H1 (cell line): Measurements from ENCODE around the gene SCAMP4. TPM values are rescaled to one million over a fixed set of nuclear protein-coding genes. Genes with fewer than 3 reads are reported as not detected.

Source experiments
- CTCF ChIA-PET: fragments of 300-600 bp; sonication (Branson Sonifier 250); formaldehyde crosslinking; loops from one replicate; lab custom pipeline; 2021; ENCODE audit not compliant: partially characterized antibody; lab: Charles Lee
- POLR2A ChIA-PET: fragments of 300-600 bp; sonication (Branson Sonifier 250); formaldehyde crosslinking; loops from one replicate; lab custom pipeline; 2021; ENCODE audit warnings: inconsistent platforms; ENCODE audit not compliant: partially characterized antibody; lab: Charles Lee
- DNase-seq, 2 experiments: peaks; one replicate each; pipeline versions ENCODE4 v3.0.0 to v3.0.0-alpha.2; 2010 to 2022; ENCODE audit warnings: low spot score in 2 of 2, low read depth in 1 of 2, mixed read lengths in 1 of 2
- FAIRE-seq: peaks from 2 replicates; lab custom pipeline; 2011; peaks lifted over from hg19 to GRCh38; lab: Jason Lieb, UNC
- H2AFZ ChIP-seq: 2 replicates; pipeline ENCODE4 v1.8.1; 2012; ENCODE audit warnings: low read length, inconsistent platforms
- H2AK5ac ChIP-seq: 2 replicates; pipeline ENCODE4 v1.6.1; 2013; ENCODE audit warnings: low read depth, low read length
- H2BK120ac ChIP-seq: replicated peaks from 2 replicates; pipeline ENCODE3; 2013; ENCODE audit warnings: low read depth, low read length, inconsistent platforms
- H2BK12ac ChIP-seq: 2 replicates; pipeline ENCODE4 v1.6.1; 2013; ENCODE audit warnings: low read depth, low read length
- H2BK15ac ChIP-seq: 2 replicates; pipeline ENCODE4 v1.6.1; 2013; ENCODE audit warnings: low read length
- H2BK20ac ChIP-seq: 2 replicates; pipeline ENCODE4 v1.6.1; 2013; ENCODE audit warnings: low read length
- H2BK5ac ChIP-seq: 2 replicates; pipeline ENCODE4 v1.6.1; 2013; ENCODE audit warnings: low read depth, low read length
- H3K14ac ChIP-seq: 2 replicates; pipeline ENCODE4 v1.6.1; 2013; ENCODE audit warnings: inconsistent platforms; ENCODE audit not compliant: insufficient read length
- H3K18ac ChIP-seq: 2 replicates; pipeline ENCODE4 v1.6.1; 2013; ENCODE audit warnings: low read length; ENCODE audit errors: extremely low read depth
- H3K23ac ChIP-seq: 2 replicates; pipeline ENCODE4 v1.6.1; 2013; ENCODE audit warnings: inconsistent platforms; ENCODE audit not compliant: insufficient read length
- H3K23me2 ChIP-seq: 2 replicates; pipeline ENCODE4 v1.6.1; 2013; ENCODE audit warnings: low read depth, low read length
- H3K27ac ChIP-seq: 2 replicates; pipeline ENCODE4 v1.6.1; 2011; ENCODE audit warnings: low read depth, low read length, inconsistent platforms
- H3K27me3 ChIP-seq, 4 experiments: replicated peaks in 1 of 4; 1 replicate in 1 of 4; 2 replicates in 3 of 4; pipeline versions ENCODE4 v1.6.1 to v1.8.1; 2011 to 2013; ENCODE audit warnings: low read length in 3 of 4, mild to moderate bottlenecking in 3 of 4, inconsistent platforms in 2 of 4, mixed read lengths in 2 of 4, moderate library complexity in 1 of 4; ENCODE audit not compliant: control insufficient read depth in 3 of 4, insufficient read depth in 3 of 4; ENCODE audit errors: extremely low read depth in 1 of 4
- H3K36me3 ChIP-seq, 4 experiments: 2 replicates each; pipeline versions ENCODE4 v1.6.1 to v1.8.1; 2011 to 2013; ENCODE audit warnings: mild to moderate bottlenecking in 4 of 4, low read length in 3 of 4, moderate library complexity in 2 of 4, control low read depth in 1 of 4, inconsistent platforms in 1 of 4; ENCODE audit not compliant: insufficient read depth in 4 of 4, control insufficient read depth in 2 of 4
- H3K4ac ChIP-seq: replicated peaks from 2 replicates; pipeline ENCODE3; 2013; ENCODE audit warnings: low read length, low read depth, mixed read lengths, inconsistent platforms; ENCODE audit not compliant: insufficient read length
- H3K4me1 ChIP-seq, 4 experiments: replicated peaks in 1 of 4; 1 replicate in 1 of 4; 2 replicates in 3 of 4; pipeline versions ENCODE4 v1.6.1 to v1.8.1; 2011 to 2013; ENCODE audit warnings: low read length in 3 of 4, inconsistent platforms in 2 of 4, mixed read lengths in 1 of 4; ENCODE audit not compliant: insufficient read depth in 4 of 4, control insufficient read depth in 3 of 4
- H3K4me2 ChIP-seq, 2 experiments: 2 replicates each; pipeline versions ENCODE4 v1.6.1 to v1.8.1; 2011 to 2013; ENCODE audit warnings: low read depth in 2 of 2, low read length in 2 of 2, control low read depth in 1 of 2, inconsistent platforms in 1 of 2, mild to moderate bottlenecking in 1 of 2; ENCODE audit not compliant: insufficient read depth in 1 of 2
- H3K4me3 ChIP-seq, 4 experiments: fragments of 200-600, 300-600 bp in 1 of 4; sonication (generic), shearing (Covaris generic), sonication (Bioruptor Twin) in 1 of 4; 2 replicates each; pipeline versions ENCODE4 v1.5.1 to v1.8.1; 2011 to 2016; ENCODE audit warnings: low read length in 4 of 4, low read depth in 3 of 4, control low read depth in 2 of 4, inconsistent platforms in 2 of 4, mild to moderate bottlenecking in 2 of 4, mixed read lengths in 1 of 4, moderate library complexity in 1 of 4; ENCODE audit not compliant: insufficient read depth in 2 of 4; ENCODE audit errors: extremely low read depth in 1 of 4
- H3K56ac ChIP-seq: replicated peaks from 2 replicates; pipeline ENCODE3; 2013; ENCODE audit warnings: low read depth, mild to moderate bottlenecking, mixed read lengths, low read length, inconsistent platforms; ENCODE audit not compliant: insufficient read length
- H3K79me1 ChIP-seq: 2 replicates; pipeline ENCODE4 v1.6.1; 2013; ENCODE audit warnings: low read depth, low read length, control low read depth
- H3K79me2 ChIP-seq, 2 experiments: 2 replicates each; pipeline versions ENCODE4 v1.6.1 to v1.8.1; 2012 to 2013; ENCODE audit warnings: low read length in 2 of 2, mild to moderate bottlenecking in 2 of 2, inconsistent platforms in 1 of 2; ENCODE audit not compliant: insufficient read depth in 2 of 2, control insufficient read depth in 1 of 2
- H3K9ac ChIP-seq, 4 experiments: replicated peaks in 1 of 4; 1 replicate in 1 of 4; 2 replicates in 3 of 4; pipeline versions ENCODE4 v1.6.1 to v1.8.1; 2011 to 2013; ENCODE audit warnings: low read depth in 3 of 4, low read length in 3 of 4, control low read depth in 2 of 4, mild to moderate bottlenecking in 2 of 4, moderate library complexity in 2 of 4, inconsistent platforms in 1 of 4; ENCODE audit errors: extremely low read depth in 1 of 4
- H3K9me3 ChIP-seq, 2 experiments: 2 replicates each; pipeline versions ENCODE4 v1.6.1 to v1.8.1; 2012 to 2013; ENCODE audit warnings: mild to moderate bottlenecking in 2 of 2, moderate library complexity in 2 of 2, control low read depth in 1 of 2, inconsistent platforms in 1 of 2, low read depth in 1 of 2, low read length in 1 of 2, mixed read lengths in 1 of 2; ENCODE audit not compliant: insufficient read depth in 2 of 2
- H4K20me1 ChIP-seq, 2 experiments: replicated peaks in 1 of 2; 2 replicates each; pipeline versions ENCODE3 to v1.8.1; 2011 to 2013; ENCODE audit warnings: inconsistent platforms in 2 of 2, low read length in 2 of 2, mild to moderate bottlenecking in 1 of 2; ENCODE audit not compliant: insufficient read depth in 2 of 2, control insufficient read depth in 1 of 2
- H4K5ac ChIP-seq: 2 replicates; pipeline ENCODE4 v1.6.1; 2013; ENCODE audit warnings: low read length, low read depth, mixed read lengths, inconsistent platforms; ENCODE audit not compliant: insufficient read length
- H4K8ac ChIP-seq: 2 replicates; pipeline ENCODE4 v1.8.0; 2013; ENCODE audit warnings: mild to moderate bottlenecking, moderate library complexity, low read length, inconsistent platforms; ENCODE audit not compliant: insufficient read depth; ENCODE audit errors: extremely low read depth
- H4K91ac ChIP-seq: replicated peaks from 2 replicates; pipeline ENCODE3; 2013; ENCODE audit warnings: low read length, mixed read lengths, inconsistent platforms; ENCODE audit not compliant: insufficient read length
- TAF7 ChIP-seq: optimal IDR thresholded peaks from 2 replicates; pipeline ENCODE3; 2011; ENCODE audit warnings: low read depth, mild to moderate bottlenecking, inconsistent platforms, low read length, moderate library complexity, borderline replicate concordance
- WGBS, 2 experiments: shearing (Covaris generic) in 1 of 2; methylation state at CpG; one replicate each; pipeline versions ENCODE4 v1.1.6 to v1.1.7; 2013 to 2015; ENCODE audit warnings: low lambda C conversion rate in 2 of 2, mixed read lengths in 2 of 2, inconsistent platforms in 1 of 2, low coverage in 1 of 2, missing lambda C conversion rate in 1 of 2; ENCODE audit not compliant: insufficient replicate concordance in 2 of 2, insufficient coverage in 1 of 2, insufficient read length in 1 of 2; ENCODE audit errors: extremely low coverage in 1 of 2, missing lambda C conversion rate in 1 of 2; 5-methylcytosine and 5-hydroxymethylcytosine counted together
- polyA plus RNA-seq, 7 experiments: library from polyadenylated mRNA; depleted of rRNA in 3 of 7; stranded (reverse) in 5 of 7; unstranded in 2 of 7; fragments of >200 nt in 5 of 7; fragments of 200-250 nt in 2 of 7; gene quantifications; 1 replicate in 5 of 7; 2 replicates in 1 of 7; 4 replicates in 1 of 7; pipeline versions ENCODE4 v1.2.1 to v1.2.3, GENCODE V29; 2011 to 2013; ENCODE audit warnings: missing spikeins in 2 of 7, mixed read lengths in 2 of 7
- total RNA-seq: library from RNA; stranded (reverse); fragmentation: NEBNext Ultra II Directional; extraction: Animal tissue kit (Norgen Biotek cat#: 25700); gene quantifications from 2 replicates; pipeline ENCODE4 v1.2.1, GENCODE V29; 2021

The SCAMP4 gene
- total and polyA plus RNA-seq, 2 of the 8 experiments (the other 6 are each of a cell fraction or from before 2014, with no cell fraction given), result 17.1 to 61.4 TPM

GRCh38 chr19:1882089-1882785 is 23.0 kb upstream of the SCAMP4 start:
- Histone ChIP-seq H2BK5ac (peak overlapping the region; percentile 66; the same call in 1 of the 2 replicates), H3K14ac (no peak overlapping the region)
- TF ChIP-seq TAF7, result no peak
- TF ChIP-seq, all 59 proteins: peak for 0
- H4K8ac ChIP-seq, result peak overlapping the region; percentile 41; the same call in 1 of the 2 replicates
- peak overlapping the region; percentile 68; the same call in 1 of the 2 replicates for H2BK12ac ChIP-seq
- H3K9me3 ChIP-seq, result no peaks in the 10 kb centered on the region
- peaks cover 7 to 29% of the 10 kb centered on the region in 2 experiments; a peak in 3 of 4 replicates for H3K79me2 ChIP-seq
- H4K91ac ChIP-seq, result no peak overlapping the region
- H3K56ac ChIP-seq, result no peak overlapping the region
- no peak overlapping the region for H2BK20ac ChIP-seq
- WGBS, 2 experiments, result 85% methylated on average over 21 of the region's 31 CpGs; no CpG with 5 or more reads in 1 of the 2 experiments
- H3K23me2 ChIP-seq, result peaks cover 6% of the 10 kb centered on the region; the same call in 1 of the 2 replicates
- no peak overlapping the region for H2BK15ac ChIP-seq
- no peak for FAIRE-seq
- H3K79me1 ChIP-seq, result peaks cover 23% of the 10 kb centered on the region
- no peak overlapping the region for H3K27ac ChIP-seq
- H3K4me1 ChIP-seq, result peaks cover 3 to 14% (median 9%) of the 10 kb centered on the region in 4 experiments; a peak in 6 of 7 replicates
- ChIA-PET CTCF (interaction anchor here (1.1 kb wide), 1 partner anchor 187 kb away, joined by 3 read pairs; no protein-coding TSS in a partner anchor), POLR2A (interaction anchor here (1.3 to 1.4 kb wide), 2 partner anchors 13 to 16 kb away, joined by 3 to 5 read pairs; no protein-coding TSS in a partner anchor)
- no peak overlapping the region for H3K4ac ChIP-seq
- H3K36me3 ChIP-seq, result no peaks in the 10 kb centered on the region
- H3K18ac ChIP-seq, result no peak overlapping the region
- H2AFZ ChIP-seq, result no peak overlapping the region
- H4K5ac ChIP-seq, result no peak overlapping the region
- H3K4me3 ChIP-seq, result no peak overlapping the region
- no peak overlapping the region for H3K23ac ChIP-seq
- H3K9ac ChIP-seq, result no peak overlapping the region; a peak in 1 of 7 replicates
- 0 out of 2 replicates have a peak overlapping the region, but pooled peaks have one; percentile 40 for H2AK5ac ChIP-seq
- no peak for DNase-seq
- no peak overlapping the region for H2BK120ac ChIP-seq
- H3K27me3 ChIP-seq, result no peaks in the 10 kb centered on the region; a peak in 2 of 7 replicates
- H4K20me1 ChIP-seq, result peaks cover 13 to 23% of the 10 kb centered on the region in 2 experiments
- H3K4me2 ChIP-seq, result peak overlapping the region in 1 of 2 experiments; percentile 31; a peak in 1 of 4 replicates
